T-helper 1 cell treated with Interleukin-12 subunit alpha and Interleukin-12 subunit beta and Interleukin-4 antibody, amounts not matched to agents 30 ng/mL and 1 ng/mL, for 36 hours (primary cell): ENCODE data around the gene STK32B. TPM values are rescaled to one million over a fixed set of nuclear protein-coding genes. Genes with fewer than 3 reads are reported as not detected.

ENCODE experiments used
- intact Hi-C: fragments of 100-400 bp; cut with micrococcal nuclease; formaldehyde crosslinking; loops from one replicate; pipeline ENCODE4 v1.15.1; 2024
- total RNA-seq: library from RNA; stranded (reverse); gene quantifications from 2 replicates; pipeline ENCODE4 v1.2.3, GENCODE V29; 2022

Gene STK32B
- total RNA-seq, 1 donor from 2014 or later = not detected

GRCh38 chr4:5463936-5464650 is 412.8 kb downstream of the STK32B start:
- intact Hi-C loops = no loop called here

GRCh38 chr4:5465529-5465928 is 414.2 kb downstream of the STK32B start:
- intact Hi-C loops = no loop called here

- intact Hi-C loops = no loop called here
Measured at GRCh38 chr4:5465956-5466355, 414.7 kb downstream of the STK32B start.

DNA sequence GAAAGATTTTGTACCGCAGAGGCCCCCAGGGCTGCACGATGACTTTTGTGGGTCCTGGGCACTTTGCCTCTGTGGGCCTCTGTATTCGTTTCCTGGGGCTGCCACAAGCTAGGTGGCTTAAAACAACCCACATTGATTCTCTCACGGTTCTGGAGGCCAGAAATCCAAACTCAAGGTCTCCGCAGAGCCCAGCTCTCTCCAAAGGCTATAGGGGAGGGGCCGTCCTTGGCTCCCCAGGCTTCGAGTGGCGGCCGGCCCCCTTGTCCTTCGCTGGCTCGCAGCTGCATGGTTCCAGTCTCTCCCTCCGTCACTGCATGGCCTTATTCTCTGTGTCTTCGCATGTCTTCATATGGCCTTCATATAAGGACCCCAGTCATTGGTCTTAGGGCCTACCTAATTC is 415.8 kb downstream of the STK32B start:
- intact Hi-C loops = no loop called here

GRCh38 chr4:5469151-5469775 is 418.0 kb downstream of the STK32B start:
- intact Hi-C loops = no loop called here

GRCh38 chr4:5469861-5470260 is 418.6 kb downstream of the STK32B start:
- intact Hi-C loops = no loop called here

- intact Hi-C loops = no loop called here
Measured at GRCh38 chr4:5470318-5471198, 419.3 kb downstream of the STK32B start.

DNA sequence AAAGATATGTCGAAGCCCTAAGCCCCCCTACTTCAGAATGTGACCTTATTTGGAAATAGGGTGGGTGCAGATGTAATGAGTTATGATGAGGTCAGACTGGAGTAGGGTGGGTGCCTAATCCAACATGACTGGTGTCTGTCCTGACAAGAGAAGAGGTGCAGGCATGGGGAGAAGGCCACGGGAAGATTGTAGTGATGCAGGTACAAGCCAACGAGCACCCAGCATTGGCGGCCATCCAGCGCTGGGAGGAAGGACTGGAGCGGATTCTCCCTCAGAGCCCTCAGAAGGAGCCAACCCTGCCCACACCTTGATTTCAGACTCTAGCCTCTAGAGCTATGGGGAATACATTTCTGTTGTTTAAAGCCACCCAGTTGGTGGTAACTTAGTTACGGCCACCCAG is 419.9 kb downstream of the STK32B start:
- intact Hi-C loops = no loop called here

DNA sequence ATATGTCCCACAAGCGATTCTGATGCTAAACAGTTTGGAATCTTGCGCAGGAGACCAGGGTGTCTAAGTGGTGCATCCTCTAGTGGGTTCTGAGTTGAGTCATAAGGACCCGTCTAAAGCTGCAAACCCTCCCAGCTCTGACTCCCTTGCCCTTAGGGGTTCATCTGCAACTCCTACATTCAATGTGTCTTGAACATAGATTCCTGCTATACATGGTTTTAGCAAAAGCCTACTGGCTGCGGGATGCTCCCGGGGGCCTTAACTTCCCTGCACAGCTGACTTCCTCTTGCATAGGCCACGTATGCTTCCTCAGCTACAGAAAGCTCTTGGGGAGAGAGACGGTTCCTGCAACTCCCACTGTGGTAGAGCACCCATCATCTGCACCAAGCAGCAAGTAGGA is 420.4 kb downstream of the STK32B start:
- intact Hi-C loops = no loop called here

- intact Hi-C loops = no loop called here
Measured at GRCh38 chr4:5472160-5472591, 420.9 kb downstream of the STK32B start.

GRCh38 chr4:5473125-5473524 is 421.8 kb downstream of the STK32B start:
- intact Hi-C loops = no loop called here

GRCh38 chr4:5474756-5475155 is 423.5 kb downstream of the STK32B start:
- intact Hi-C loops = no loop called here

- intact Hi-C loops = no loop called here
Measured at GRCh38 chr4:5477613-5478012, 426.3 kb downstream of the STK32B start.

GRCh38 chr4:5478169-5478568 is 426.9 kb downstream of the STK32B start:
- intact Hi-C loops = no loop called here

- intact Hi-C loops = no loop called here
Measured at GRCh38 chr4:5478697-5479096, 427.4 kb downstream of the STK32B start.

- intact Hi-C loops = no loop called here
Measured at GRCh38 chr4:5479518-5480060, 428.3 kb downstream of the STK32B start.

GRCh38 chr4:5488413-5488812 is 437.1 kb downstream of the STK32B start:
- intact Hi-C loops = no loop called here

DNA sequence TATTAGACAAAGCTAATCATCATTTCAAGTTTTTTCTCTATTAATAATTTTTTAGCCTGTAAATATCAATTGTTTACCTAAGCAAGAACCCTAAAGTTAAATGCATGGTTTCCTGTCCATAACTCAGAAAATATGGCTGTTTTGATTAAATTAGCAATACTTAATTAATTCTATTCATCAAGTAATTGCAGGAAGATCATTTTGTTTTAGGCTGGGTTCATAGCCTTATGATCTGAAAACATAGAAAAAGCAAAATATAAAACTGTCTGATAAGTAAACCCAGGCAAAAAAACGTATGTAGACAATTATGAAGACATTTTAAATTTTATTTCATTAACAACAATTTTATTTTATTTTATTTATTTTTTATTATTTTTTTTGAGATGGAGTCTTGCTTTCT is 438.0 kb downstream of the STK32B start:
- intact Hi-C loops = no loop called here

- intact Hi-C loops = no loop called here
Measured at GRCh38 chr4:5497489-5497888, 446.2 kb downstream of the STK32B start.

GRCh38 chr4:5500165-5500564 is 448.9 kb downstream of the STK32B start:
- intact Hi-C loops = no loop called here

- intact Hi-C loops = no loop called here
Measured at GRCh38 chr4:5503336-5503936, 452.2 kb downstream of the STK32B start.
